Pancreas (tissue), 10 donors: ENCODE measurements around the gene BYSL. TPM values are rescaled to one million over a fixed set of nuclear protein-coding genes. Genes with fewer than 3 reads are reported as not detected.
A peak's percentile ranks its signal among the peaks of the same experiment; 100 is the strongest.
"Not testable (repeated sequence)": the region's sequence is repeated elsewhere in the genome, so short reads cannot be mapped to it uniquely, and the experiment has no call there.

Experiments used
- ATAC-seq, 4 donors: fragments of 200-7000 bp; cut with Tn5 transposase; one replicate each; pipeline versions ENCODE4 v1.8.0 to v1.9.1; 2020; ENCODE audit warnings: mild to moderate bottlenecking in 4 of 4, moderate library complexity in 4 of 4
- DNase-seq, 6 donors: peaks; one replicate each; pipeline ENCODE4 v3.0.0-alpha.2; 2020
- FAIRE-seq: peaks from 2 replicates; lab custom pipeline; 2012; peaks lifted over from hg19 to GRCh38; lab: Jason Lieb, UNC
- H3K27ac ChIP-seq, 4 donors: fragments of 200-600 bp; sonication (generic); 1 replicate in 3 of 4; 2 replicates in 1 of 4; pipeline versions ENCODE4 v1.5.0 to v1.8.0; 2020
- H3K27me3 ChIP-seq, 4 donors: fragments of 200-600 bp; one replicate each; pipeline ENCODE4 v1.8.0; 2021
- H3K36me3 ChIP-seq, 3 donors: fragments of 200-600 bp; sonication (generic) in 1 of 3; one replicate each; pipeline versions ENCODE4 v1.5.0 to v1.8.0; 2020 to 2021
- H3K4me1 ChIP-seq, 3 donors: fragments of 200-600 bp; one replicate each; pipeline ENCODE4 v1.8.0; 2021
- H3K4me3 ChIP-seq, 4 donors: fragments of 200-600 bp; sonication (generic) in 2 of 4; one replicate each; pipeline versions ENCODE4 v1.5.0 to v1.8.0; 2020 to 2021
- H3K9me3 ChIP-seq, 4 donors: fragments of 200-600 bp; one replicate each; pipeline ENCODE4 v1.8.0; 2021
- CTCF ChIP-seq, 4 donors: fragments of 200-600 bp; sonication (generic) in 3 of 4; IDR thresholded peaks; one replicate each; pipeline versions ENCODE4 v1.5.0 to v1.8.0; 2021; ENCODE audit warnings: antibody characterized with exemption in 4 of 4
- WGBS, 2 donors: extraction: QIAGEN DNeasy Blood & Tissue Kit; methylation state at CpG; one replicate each; pipeline ENCODE4 v1.1.7; 2013; 5-methylcytosine and 5-hydroxymethylcytosine counted together
- intact Hi-C, 3 donors: fragments of 100-400 bp; cut with DNase I; formaldehyde crosslinking; loops; one replicate each; pipeline versions ENCODE4 v1.11.1 to v1.14.2; 2022
- polyA plus RNA-seq, 2 donors: library from polyadenylated mRNA; stranded (reverse); fragments of 200-250 nt; gene quantifications; one replicate each; pipeline ENCODE4 v1.2.3, GENCODE V29; 2013
- total RNA-seq, 6 donors: library from RNA; stranded (reverse); fragmentation: NEBNext Ultra II Directional in 4 of 6; extraction: Animal tissue kit (Norgen Biotek cat#: 25700) in 4 of 6; gene quantifications; one replicate each; pipeline versions ENCODE4 v1.2.1 to v1.2.4, GENCODE V29; 2021 to 2023
- donor health status: healthy with polysubstance abuse.
- donor health status: DM: no; HTN: no; CAD: no; lungs with moderate emphysema.
- donor health status: DM: no; HTN: no; CAD: no.
- donor health status: control.
- donor health status: control.
- donor health status: Bipolar disorder and iron deficiency.
- donor health status: DM: yes; HTN: yes; CAD: no.
- donor health status: DM: no; HTN: no; CAD: no.
- donor health status: DM: no; HTN: no; CAD: no.
- donor health status: DM: yes; HTN: yes; CAD: no.

Gene BYSL
- total and polyA plus RNA-seq, 8 donors: 4.7 to 18.6 (median 9.7) TPM

GRCh38 chr6:41939848-41940758 is 18.8 kb downstream of the BYSL start:
- WGBS, 2 donors: 44 to 55% methylated on average over 27 of the region's 27 CpGs
- H3K9me3 ChIP-seq: no peaks in the 10 kb centered on the region
- no peak for ATAC-seq

GRCh38 chr6:41940759-41941279 is 19.5 kb downstream of the BYSL start:
- ATAC-seq (peak; percentile 16 to 26 (median 24)), DNase-seq (peak in 5 of 6 donors; percentile 26 to 83 (median 33)), FAIRE-seq (no peak)
- intact Hi-C loops: no loop called here
- WGBS, 2 donors: 0 to 1% methylated on average over 35 to 38 of the region's 38 CpGs
- Histone ChIP-seq H3K36me3 (no peaks in the 10 kb centered on the region), H3K27me3 (no peaks in the 10 kb centered on the region), H3K27ac (peak overlapping the region in 2 of 4 donors; percentile 23 to 53), H3K9me3 (no peaks in the 10 kb centered on the region), H3K4me1 (peaks cover 0 to 12% (median 0%) of the 10 kb centered on the region in 3 donors), H3K4me3 (peak overlapping the region; percentile 69 to 93 (median 80))
- no peak for TF ChIP-seq CTCF (IDR thresholded peaks at IDR 0.05)

More at GRCh38 chr6:41939848-41940758, 18.8 kb downstream of the BYSL start:
- FAIRE-seq (no peak), DNase-seq (peak in 1 of 6 donors; percentile 31)
- Histone ChIP-seq H3K4me3 (peak overlapping the region in 3 of 4 donors; percentile 75 to 93 (median 85)), H3K27ac (peak overlapping the region in 1 of 4 donors; percentile 53), H3K36me3 (peaks cover 0 to 4% (median 0%) of the 10 kb centered on the region in 3 donors), H3K27me3 (no peaks in the 10 kb centered on the region), H3K4me1 (peaks cover 0 to 12% (median 0%) of the 10 kb centered on the region in 3 donors)
- TF ChIP-seq CTCF (IDR thresholded peaks at IDR 0.05): no peak
- intact Hi-C loops: loop anchor here in 2 of 3 donors (10.0 kb wide), 3 partner anchors 85 to 155 kb away; partner anchors contain the start of genes PRICKLE4 (in 1 of the 2) and TOMM6 (in 1 of the 2)

GRCh38 chr6:41941280-41942066 is 20.2 kb downstream of the BYSL start, which contains the start of gene CCND3:
Gene CCND3 (minus strand): TSS chr6:41941808. CDS start chr6:41941649, 159 bp downstream.
- 0% methylated on average over 30 to 87 of the region's 87 CpGs for WGBS, 2 donors
- intact Hi-C loops: no loop called here
- Histone ChIP-seq H3K4me3 (peak within 1 kb of the TSS; percentile 69 to 93 (median 80)), H3K9me3 (no peaks in the 10 kb centered on the region), H3K27me3 (no peaks in the 10 kb centered on the region), H3K36me3 (no peaks in the 10 kb centered on the region), H3K27ac (peak within 1 kb of the TSS; percentile 11 to 53 (median 25)), H3K4me1 (peaks cover 0 to 11% (median 0%) of the 10 kb centered on the region in 3 donors)
- ATAC-seq (peak; percentile 95 to 97 (median 96)), FAIRE-seq (no peak), DNase-seq (peak; percentile 88 to 96 (median 90))
- no peak for TF ChIP-seq CTCF (IDR thresholded peaks at IDR 0.05)

GRCh38 chr6:41942067-41942851 is 21.0 kb downstream of the BYSL start:
- intact Hi-C loops: no loop called here
- no peak for TF ChIP-seq CTCF (IDR thresholded peaks at IDR 0.05)
- 32% methylated on average over 20 of the region's 20 CpGs for WGBS, 2 donors
- no peak for FAIRE-seq
- DNase-seq: no peak
- Histone ChIP-seq H3K4me3 (peak overlapping the region; percentile 69 to 93 (median 80)), H3K27me3 (no peaks in the 10 kb centered on the region), H3K9me3 (no peaks in the 10 kb centered on the region), H3K4me1 (peaks cover 0 to 9% (median 0%) of the 10 kb centered on the region in 3 donors), H3K36me3 (no peaks in the 10 kb centered on the region), H3K27ac (peak overlapping the region in 3 of 4 donors; percentile 11 to 29 (median 27))
- peak; percentile 1 to 17 (median 8) for ATAC-seq

- intact Hi-C loops, H3K27ac ChIP-seq, FAIRE-seq, H3K9me3 ChIP-seq, H3K27me3 ChIP-seq, H3K36me3 ChIP-seq, H3K4me3 ChIP-seq, H3K4me1 ChIP-seq, ATAC-seq: not testable (repeated sequence)
- peak in 1 of 6 donors; percentile 21 for DNase-seq
- 88 to 91% methylated on average over 14 of the region's 14 CpGs for WGBS, 2 donors
These were observed 21.6 kb downstream of the BYSL start for GRCh38 chr6:41942882-41943281.
